ENCODE data around the gene CHN2.

CHN2 gene

DNA sequence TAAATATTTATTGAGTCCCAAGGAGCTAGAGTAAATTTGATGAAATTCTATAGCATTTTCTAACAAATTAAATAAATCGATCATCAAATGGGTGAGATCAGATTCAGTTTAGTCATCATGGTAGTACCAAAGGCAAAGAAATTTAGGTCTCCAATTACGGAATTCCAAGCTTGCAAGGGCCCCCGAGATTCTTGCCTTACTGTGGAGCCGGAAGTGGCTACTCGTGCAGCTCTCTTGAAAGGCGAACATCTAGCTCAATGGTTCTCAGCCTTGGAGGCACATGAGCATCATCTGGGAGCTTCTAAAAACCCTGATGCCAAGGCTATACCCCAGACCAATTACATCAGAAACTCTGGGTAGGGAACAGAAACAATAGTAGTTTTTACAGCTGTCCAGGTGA lies 251.2 kb downstream of the CHN2 start:
- DNase-seq, result no peak

DNA sequence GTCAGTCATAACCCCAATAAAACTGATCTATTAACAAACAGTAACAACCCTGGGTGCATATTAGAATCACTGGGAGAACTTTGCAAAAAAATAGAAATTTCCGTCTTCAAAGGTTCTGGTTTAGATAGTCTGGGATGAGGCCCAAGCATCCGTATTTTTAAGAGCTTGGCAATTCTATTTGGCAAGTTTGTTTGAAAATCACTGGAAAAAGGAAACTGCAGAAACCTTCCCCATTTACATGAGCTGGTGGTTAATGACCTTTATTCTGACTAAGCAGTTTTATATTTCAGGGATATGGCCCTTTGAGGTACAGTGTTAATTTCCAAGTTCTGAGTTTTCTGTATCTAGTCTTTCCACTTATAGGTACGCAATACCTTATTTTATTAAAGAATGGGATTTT lies 253.3 kb downstream of the CHN2 start:
- DNase-seq, result no peak

DNA sequence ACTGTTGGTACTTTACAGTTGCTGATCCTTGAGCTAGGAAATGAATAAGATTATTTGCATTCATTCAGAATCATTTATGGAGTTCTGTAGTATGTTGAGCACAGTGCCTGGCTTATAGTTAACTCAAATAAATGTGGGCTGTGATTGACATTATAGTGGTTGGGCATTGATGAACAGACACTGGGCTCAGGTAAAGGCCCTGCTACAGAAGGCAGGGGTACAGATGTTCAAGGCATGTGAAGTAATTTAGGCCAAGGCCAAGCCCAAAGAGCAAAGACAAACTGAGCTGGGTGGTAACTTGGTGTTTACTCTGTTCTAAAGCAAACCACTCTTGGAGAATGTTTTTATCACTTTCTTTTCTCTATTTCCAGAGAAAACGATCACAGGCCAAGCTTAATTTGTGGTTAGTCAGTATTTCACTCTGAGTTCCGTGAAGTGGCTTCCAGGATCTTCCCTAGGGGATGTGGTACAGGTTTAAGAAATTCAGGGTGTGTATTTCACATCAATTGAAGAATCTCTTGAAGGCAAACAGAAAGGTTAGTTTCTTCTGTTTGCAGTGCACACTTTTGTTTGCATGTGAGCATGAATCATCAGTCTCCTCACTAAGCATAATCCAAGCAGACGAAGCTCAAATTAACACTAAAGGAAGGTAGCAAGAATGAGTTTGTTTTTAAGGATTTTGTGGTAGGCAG lies 255.1 kb downstream of the CHN2 start:
- DNase-seq, result no peak

DNA sequence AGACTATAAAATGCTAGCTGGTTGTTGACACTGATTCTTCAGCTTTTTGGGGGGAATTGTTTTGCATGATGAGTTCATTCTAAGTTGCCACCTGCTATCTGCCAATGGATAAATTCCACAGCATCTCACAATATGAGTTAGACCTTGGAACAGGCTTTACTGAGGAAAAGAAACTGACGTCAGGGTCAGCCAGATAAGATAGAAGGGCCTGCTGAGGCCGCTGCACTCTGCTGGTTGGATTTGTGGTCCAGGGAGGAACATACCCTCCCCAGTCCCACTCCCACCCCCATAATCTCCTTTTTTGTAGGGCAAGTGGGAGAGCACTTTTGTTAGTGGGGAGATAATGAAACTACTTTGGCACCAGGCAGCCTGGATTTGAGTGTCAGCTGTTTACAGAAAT lies 258.4 kb downstream of the CHN2 start:
- DNase-seq, result no peak

DNA sequence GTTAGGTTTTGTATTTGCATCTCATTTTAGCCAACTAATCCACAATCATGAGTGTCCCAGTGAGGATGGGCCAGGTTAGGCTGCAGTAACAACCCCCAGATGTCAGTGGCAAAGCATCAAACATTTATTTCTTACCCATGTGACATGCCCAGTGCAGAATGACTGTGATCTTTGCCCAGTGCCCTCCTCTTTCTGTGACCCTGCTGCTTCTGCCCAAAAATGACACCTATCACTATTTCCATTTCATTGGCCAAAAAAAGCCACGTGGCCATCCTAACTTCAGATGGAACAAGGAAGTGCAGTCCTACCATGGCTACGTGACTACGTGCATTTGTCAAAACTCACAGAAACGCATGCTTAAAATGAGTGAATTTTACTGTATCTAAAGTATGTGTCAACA lies 259.9 kb downstream of the CHN2 start:
- no peak for DNase-seq

DNA sequence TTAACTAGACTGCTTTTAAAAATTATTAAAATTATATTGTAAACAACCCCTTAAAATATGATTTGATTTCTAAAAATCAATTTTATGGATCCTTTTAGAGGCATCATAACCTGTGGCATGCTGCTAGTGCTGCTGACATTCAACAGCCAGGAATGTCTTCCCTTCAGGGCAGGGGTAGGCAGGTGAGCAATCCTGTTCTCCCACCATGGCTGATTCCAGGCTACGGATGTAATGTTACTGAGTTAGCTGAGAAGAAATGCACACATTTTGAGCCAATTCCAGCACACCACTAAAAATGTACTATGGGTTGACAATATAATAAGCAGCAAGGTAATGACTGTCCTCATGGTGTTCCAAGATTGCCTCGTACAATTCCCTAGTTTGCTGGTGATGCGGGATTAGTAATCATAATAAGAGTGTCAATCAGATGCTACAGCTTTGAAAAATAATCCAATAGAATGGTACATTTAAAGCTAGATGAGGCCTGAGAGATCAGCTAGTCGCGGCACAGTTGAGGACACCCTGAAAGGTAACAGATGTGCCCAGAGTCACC lies 260.4 kb downstream of the CHN2 start:
- DNase-seq, result no peak

DNA sequence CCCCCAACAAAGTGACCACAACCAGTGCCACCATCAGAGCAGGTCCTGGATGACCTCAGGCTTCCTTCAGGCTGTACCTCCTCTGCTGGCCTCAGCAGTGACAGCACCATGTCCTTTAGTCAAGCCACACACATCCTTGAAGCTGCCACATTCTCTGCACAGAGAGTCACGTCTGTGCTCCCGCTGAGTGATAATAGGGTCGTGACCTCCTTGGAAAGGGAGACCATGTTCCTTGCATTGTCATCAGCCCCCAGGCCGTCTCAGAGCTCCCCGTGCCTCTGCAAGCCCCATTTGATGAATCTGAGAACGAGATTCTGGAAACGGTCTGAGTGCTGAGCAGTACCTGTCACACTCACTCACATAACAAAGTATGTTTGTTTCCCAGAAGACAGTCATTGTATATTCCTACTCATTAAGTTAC lies 262.6 kb downstream of the CHN2 start:
- no peak for DNase-seq

DNA sequence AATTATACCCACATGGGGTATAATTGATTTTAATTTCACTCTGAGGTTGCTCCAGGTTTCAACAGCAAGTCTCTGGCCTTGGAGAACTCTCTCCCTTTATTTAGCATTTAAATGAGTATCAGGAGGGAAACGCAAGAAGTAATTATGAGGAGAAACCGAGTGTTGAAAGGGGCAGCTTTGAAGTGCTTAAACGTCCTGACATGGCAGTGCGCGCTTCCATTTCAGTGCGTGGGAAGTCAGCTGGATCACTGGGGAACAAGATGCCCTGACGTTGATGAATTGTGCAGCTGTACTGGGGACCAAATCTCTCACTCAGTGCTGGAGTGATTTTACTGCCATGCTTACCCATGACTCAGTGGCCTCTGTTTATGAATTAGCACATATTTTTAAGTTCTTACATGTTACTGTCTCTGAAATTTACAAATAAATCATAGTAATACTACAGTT lies 263.0 kb downstream of the CHN2 start:
- no peak for DNase-seq

DNA sequence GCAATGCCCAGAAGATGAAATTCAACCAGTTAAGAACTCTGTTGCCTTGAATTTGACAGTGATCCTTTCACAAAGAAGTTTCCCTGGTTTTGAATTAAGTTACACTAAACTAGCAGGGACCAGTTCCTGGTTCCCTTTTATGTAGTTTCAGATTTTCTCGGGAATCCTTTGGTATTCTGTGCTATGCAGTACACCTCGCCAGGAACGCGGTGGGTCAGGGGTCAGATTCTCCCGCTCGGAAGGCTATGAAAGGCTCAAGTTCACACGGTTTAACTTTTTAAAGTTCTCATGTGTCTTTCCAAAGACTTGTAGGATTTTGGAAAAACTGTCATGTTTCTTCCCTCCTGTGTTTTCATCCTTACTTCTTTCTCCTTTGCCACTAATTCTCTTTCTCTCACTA lies 264.4 kb downstream of the CHN2 start:
- no peak for DNase-seq

DNA sequence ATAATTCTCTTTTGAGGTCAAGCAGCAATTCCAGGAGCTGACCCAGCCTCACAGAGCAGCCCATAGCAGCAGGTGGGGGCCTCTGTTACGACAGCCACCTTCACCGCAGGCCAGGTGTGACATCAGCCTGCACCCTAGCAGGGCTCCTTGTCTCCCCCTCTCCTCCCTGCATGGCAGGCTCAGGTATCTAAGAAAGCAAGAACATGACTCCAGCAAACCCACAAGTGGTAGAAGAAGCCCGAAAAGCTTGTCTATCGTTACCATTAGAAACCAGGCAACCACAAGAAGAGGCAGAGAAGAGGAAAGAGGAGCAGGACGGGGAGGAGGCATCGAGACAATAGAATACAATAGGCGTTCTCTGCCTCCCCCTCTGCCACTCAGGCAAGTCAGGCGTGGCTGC lies 265.0 kb downstream of the CHN2 start:
- no peak for DNase-seq

DNA sequence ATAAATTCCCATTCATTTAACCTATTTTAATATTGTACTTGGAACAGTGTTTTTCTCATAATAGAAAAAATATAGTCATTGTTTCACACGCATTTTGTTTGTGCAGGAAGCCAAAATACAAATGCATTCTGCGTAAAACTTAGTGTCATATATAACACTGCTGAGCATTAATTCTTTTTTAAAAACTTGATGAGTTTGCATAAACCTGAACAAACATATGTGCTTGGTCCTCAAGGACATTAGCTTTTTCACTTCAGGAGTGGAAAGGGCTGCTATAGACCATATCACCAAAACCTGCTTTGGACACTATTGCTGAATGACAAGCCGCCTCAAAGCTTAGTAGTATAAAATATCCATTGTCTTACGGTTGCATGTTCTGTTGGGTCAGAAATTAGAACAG lies 267.4 kb downstream of the CHN2 start:
- DNase-seq, result no peak

DNA sequence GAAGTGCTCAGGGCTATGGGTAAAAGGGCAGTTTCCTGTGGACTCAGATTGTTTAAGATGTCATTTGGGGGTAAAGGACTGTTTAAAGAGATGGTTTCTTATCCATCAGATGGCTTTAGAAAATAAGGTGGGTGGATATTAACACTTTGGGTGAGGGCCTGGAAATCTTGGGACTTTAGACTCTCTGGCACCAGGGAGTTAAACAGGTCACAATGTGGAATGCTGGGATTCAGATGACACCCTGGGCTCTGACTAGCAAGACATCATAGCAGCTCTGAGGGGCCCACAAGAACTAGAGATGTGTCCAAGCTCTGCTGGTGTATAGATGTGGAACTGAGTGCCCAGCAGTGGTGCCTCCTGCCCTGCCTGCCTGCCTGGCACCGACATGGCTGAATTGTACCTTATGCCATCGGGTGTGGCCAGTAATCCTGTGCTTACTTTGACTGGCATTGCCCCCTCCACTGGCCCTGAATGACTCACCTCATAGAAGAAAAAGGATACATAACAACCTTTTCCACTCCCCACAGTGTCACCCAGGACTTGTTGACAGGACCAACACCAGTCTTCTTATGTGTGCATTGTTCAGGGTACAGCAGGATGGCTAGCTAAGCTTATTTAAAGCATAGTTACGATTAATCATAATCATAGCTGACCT lies 269.1 kb downstream of the CHN2 start:
- DNase-seq, result no peak

DNA sequence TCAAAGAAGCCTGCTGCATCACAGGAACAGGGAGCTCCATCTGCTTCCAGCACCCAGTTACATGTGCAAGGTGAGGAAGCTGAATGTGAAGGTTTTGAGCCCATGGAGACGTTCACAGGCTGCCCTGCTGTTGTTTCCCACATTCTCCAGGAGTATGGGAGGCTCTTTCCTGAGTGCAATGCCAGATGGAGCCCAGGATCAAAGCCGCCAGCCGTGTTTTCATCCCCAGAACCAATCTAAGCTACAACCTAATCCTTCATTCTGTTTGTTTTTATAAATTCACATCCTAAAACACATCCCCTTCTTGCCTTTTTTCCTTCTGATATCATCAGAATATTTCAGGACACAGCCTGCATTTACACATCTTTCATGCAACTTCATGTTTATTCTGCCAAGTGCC lies 270.2 kb downstream of the CHN2 start:
- no peak for DNase-seq

DNA sequence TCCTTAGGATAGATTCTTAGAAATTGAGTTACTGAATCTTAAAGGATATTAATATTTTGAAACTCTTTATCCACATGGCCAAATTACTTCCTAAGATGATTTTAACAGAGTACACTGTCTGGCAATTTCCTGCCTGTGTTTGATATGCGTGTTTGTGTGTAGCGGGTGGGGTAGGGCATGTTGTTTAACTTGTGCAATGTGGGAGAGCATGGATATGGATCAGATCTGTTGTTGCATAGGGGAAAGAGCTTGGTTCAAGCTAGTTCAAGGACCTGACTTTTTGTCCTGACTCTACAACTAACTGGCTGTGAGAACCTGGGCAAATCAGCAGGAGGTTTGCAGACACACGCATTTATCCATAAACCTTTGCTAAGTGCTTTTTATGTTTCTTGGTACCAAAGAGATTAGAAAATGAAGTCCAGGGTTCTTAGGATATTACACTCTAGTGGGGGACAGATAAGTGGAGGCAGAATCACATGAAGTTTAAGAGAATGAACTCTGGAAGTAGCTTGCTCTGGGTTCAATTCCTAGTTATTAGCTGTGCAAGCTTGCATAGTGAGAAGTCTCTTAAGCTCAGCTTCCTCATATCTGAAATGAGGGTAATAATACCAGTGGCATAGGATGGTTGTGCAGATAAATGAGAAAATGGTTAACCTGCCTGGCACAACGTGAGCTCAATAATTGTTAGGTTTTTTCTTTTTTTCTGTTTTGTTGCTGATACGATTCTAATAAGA lies 272.8 kb downstream of the CHN2 start:
- DNase-seq, result no peak

DNA sequence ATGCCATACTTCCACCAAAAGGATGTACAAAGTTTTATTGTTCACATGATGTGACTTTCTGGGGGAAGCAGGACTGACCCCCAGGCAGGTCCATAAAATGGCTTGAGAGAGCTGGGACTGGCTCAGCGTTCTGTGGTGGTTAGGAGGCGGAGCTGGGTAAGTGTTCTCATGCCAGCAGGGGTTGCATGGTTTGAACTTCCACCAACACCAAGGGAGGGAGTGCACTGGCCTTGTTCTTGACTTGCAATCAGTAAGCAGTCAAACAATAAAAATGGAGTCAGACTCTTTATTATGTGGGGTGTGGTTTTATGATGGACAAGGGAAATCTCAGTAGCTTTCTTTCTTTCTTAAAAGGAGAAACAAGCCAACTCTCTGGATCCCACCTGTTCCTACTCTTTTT lies 273.6 kb downstream of the CHN2 start:
- no peak for DNase-seq

DNA sequence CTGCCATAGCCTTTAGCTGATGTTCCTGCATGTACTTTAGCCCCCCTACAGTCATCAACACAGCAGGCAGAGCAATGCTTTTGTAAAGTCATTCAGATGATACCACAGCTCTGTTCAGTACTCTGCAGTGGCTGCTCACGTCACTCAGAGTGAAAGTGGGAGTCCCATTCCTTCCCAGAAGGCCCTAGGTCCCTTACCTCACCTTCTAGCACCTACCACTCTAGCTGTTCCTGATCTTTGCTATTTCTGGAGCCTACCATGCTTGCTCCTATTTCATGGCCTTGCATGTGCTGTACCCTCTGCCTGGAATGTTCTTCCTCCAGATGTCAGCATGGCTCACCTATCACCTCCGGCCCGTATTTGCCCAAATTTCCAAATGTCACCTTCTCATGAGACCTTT lies 274.7 kb downstream of the CHN2 start:
- DNase-seq, result no peak

DNA sequence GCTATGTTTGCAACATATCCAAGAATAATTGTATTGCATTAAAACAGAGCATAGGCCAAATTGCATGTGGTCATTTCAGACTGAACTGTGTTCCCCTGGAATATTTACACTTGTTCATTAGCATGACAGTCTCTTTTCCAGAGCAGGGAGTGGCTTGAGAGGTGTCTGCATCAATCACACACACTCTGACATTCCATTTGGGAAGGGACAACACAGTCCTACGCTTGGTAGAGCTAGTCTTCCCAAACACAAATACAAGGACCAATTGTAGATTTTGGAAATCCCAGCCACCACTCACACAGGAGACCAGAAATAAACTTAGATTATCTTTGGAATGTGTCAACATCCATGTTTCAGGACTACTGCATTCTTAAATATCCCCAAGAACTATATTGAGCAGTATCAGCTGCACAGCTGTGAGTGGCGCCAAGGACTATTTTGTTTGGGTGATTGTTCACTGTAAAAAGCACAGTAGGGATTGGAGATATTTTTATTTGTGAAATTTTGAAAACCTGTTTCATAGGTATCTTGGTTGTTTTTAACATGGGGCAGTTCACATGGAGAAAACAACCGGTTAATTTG lies 275.5 kb downstream of the CHN2 start:
- no peak for DNase-seq

DNA sequence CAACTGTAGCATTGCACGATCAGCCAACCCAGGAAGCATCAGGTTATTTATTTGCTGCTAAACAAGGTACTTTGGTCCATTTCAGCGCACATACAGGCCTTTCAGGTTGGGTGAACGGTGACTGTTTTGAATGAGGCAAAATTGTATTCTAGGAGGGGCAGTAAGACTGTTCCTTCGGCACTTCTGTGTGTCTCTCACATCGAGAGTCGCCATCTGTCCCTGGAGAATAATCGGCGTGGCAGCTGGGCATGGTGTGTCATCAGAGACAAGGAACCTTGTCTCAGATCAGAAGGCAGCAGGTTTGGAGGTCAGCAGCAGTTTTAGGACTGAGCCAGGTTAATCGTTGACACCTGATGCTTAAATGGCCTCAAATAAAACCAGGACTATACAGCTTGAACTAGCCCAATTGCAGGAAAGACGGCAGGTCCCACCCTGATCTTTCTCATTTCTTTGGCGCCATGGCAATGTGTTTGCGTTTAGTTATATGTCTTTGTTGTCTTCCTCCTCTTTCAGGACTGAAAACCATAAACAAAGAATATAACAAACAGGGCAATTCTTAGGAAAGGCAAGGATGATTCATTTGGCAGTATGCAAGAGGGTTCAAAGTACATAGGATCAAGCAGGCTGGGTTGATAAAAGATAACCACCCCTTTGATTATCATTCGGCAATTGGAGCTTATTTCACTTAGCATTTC lies 277.0 kb downstream of the CHN2 start:
- DNase-seq, result no peak

DNA sequence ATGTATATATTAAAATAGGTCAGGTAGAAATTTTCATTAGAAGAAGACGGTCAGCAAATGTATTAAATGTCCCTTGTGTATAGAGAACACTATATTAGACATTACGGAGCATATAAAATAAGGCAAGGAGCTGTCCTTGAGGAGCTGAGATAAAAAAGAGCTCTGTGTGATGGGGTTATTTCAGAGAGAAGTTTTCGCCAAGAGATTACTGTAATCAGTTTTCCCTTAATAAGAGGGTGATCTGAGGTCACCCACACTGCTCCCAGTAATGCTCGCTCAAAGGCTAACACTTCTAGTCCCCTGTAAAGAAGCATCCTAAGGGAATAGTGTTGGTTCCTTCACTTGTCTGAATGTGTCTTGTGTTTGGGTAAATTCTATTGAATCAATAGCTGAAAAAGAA lies 282.3 kb downstream of the CHN2 start:
- no peak for DNase-seq

DNA sequence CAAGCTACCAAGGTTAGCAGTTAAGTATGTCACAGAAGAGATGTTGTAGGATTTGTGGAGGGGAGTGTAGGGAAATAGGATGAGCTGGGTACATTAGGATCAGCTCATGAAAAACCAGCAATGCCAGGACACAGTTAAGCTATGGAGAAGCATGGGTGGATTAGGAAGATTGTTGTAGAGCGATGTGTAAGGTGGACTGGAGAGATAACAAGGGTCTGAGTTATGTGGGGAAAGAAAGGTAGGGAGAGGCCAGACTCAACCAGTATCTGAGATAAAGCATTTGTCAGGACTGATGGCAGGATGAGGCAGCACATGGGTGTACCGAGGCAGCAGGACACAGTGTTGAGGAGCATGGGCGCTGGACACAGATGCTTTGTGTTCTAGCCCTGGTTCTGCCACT lies 283.7 kb downstream of the CHN2 start:
- DNase-seq, result no peak

DNA sequence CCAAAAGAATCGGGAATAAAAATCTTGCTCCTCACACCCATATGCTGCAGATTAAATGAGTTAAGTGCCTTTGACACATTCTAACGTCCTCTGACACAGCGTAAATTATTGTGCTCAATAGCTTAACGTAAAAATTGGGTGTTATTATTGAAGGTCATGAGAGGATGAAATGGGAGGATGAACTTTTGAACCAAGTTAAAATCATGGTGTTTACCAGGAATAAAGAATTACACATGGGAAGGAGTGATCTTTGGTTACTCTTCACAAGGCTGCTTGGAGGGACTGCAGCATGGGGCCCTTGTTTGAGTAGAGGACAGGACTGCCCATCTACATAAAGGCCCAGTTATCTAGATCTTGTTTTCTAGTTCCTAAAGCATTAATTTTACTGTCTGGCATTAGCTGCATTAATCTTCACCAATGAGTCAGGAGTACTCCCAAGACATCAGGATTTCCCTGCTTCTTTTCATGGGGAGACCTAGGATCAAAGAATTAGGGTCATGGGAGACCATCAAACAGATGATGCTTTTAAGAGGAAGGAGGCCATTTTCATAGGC lies 284.2 kb downstream of the CHN2 start:
- no peak for DNase-seq
